Karpas-422 (cell line): Measurements from ENCODE around the gene NPDC1. TPM values are rescaled to one million over a fixed set of nuclear protein-coding genes. Genes with fewer than 3 reads are reported as not detected.

Experiments used
- DNase-seq: peaks from one replicate; pipeline ENCODE4 v3.0.0-alpha.2; 2015
- H2AFZ ChIP-seq: fragments of 200-600 bp; sonication (generic); 2 replicates; pipeline ENCODE4 v1.6.1; 2014; ENCODE audit warnings: antibody characterized with exemption, low read length, mixed read lengths
- H3K27ac ChIP-seq: fragments of 200-600 bp; sonication (generic); 2 replicates; pipeline ENCODE4 v1.5.1; 2014; ENCODE audit warnings: mild to moderate bottlenecking, low read length, moderate library complexity
- H3K27me3 ChIP-seq: fragments of 200-600 bp; sonication (generic); 2 replicates; pipeline ENCODE4 v1.6.1; 2014; ENCODE audit warnings: low read length, mixed read lengths
- H3K36me3 ChIP-seq: fragments of 200-600 bp; sonication (generic); 2 replicates; pipeline ENCODE4 v1.6.1; 2014; ENCODE audit warnings: low read length, mixed read lengths; ENCODE audit not compliant: insufficient read depth
- H3K4me1 ChIP-seq: fragments of 200-600 bp; sonication (generic); 2 replicates; pipeline ENCODE4 v1.6.1; 2014; ENCODE audit warnings: mild to moderate bottlenecking, low read length, mixed read lengths
- H3K4me2 ChIP-seq: fragments of 200-600 bp; sonication (generic); 2 replicates; pipeline ENCODE4 v1.6.1; 2014; ENCODE audit warnings: low read length, low read depth, mild to moderate bottlenecking; ENCODE audit not compliant: poor library complexity, severe bottlenecking
- H3K4me3 ChIP-seq: fragments of 200-600 bp; sonication (generic); 2 replicates; pipeline ENCODE4 v1.5.1; 2014; ENCODE audit warnings: mild to moderate bottlenecking, antibody characterized with exemption, low read length, mixed read lengths
- H3K79me2 ChIP-seq: fragments of 200-600 bp; sonication (generic); 2 replicates; pipeline ENCODE4 v1.6.1; 2014; ENCODE audit warnings: mild to moderate bottlenecking, low read length, mixed read lengths
- H3K9ac ChIP-seq: fragments of 200-600 bp; sonication (generic); 2 replicates; pipeline ENCODE4 v1.6.0; 2014; ENCODE audit warnings: low read length
- H3K9me2 ChIP-seq: fragments of 200-600 bp; sonication (generic), shearing (Covaris generic); replicated peaks from 2 replicates; pipeline ENCODE4 v1.6.0; 2014; ENCODE audit warnings: mild to moderate bottlenecking, low read length, moderate library complexity; ENCODE audit not compliant: insufficient read depth
- H3K9me3 ChIP-seq: fragments of 300-700, 200-600 bp; sonication (generic); 2 replicates; pipeline ENCODE4 v1.6.1; 2014; ENCODE audit warnings: low read length, mixed read lengths
- H4K20me1 ChIP-seq: fragments of 200-600 bp; sonication (generic); 2 replicates; pipeline ENCODE4 v1.6.1; 2014; ENCODE audit warnings: mild to moderate bottlenecking, antibody characterized with exemption, low read length, low read depth; ENCODE audit not compliant: insufficient read depth
- total RNA-seq: library from RNA; depleted of rRNA; stranded (reverse); fragments of >200 nt; shearing (Covaris generic); gene quantifications from 2 replicates; pipeline ENCODE4 v1.2.3, GENCODE V29; 2014; ENCODE audit warnings: low replicate concordance

Gene NPDC1
- total RNA-seq, 1 experiment from 2014 or later, result not detected

DNA sequence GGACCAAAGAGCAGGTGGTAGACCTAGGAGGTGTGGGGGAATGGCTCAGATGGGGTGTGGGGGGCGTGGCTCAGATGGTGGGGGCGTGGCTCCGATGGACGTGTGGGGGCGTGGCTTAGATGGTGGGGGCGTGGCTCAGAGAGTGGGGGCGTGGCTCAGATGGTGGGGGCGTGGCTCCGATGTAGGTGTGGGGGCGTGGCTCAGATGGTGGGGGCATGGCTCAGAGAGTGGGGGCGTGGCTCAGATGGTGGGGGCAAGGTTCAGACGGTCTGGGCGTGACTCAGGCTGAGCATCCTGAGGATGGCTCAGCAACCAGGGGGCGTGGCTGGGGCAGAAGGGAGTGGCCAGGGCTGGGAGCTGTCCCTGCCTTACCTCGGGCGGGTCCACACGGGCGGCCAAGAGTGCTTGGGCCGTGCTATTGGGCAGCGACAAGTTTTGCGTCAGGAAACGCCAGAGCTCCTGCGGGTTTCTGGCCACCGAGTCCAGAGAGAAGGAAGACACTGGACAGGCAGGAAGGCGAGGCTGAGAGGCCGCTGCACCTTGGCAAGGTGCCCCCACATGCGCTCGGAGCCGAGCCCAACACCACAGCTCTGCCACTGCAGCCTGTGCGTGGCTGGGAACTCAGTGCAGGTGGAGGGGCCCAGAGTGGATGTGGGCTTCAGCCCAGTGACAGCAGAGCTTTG is 23.9 kb downstream of the NPDC1 start:
- no peak overlapping the region for H2AFZ ChIP-seq
- no peaks in the 10 kb centered on the region for H3K79me2 ChIP-seq
- H3K36me3 ChIP-seq, result no peaks in the 10 kb centered on the region
- peak; percentile 96 for DNase-seq
- no peak overlapping the region for H3K9ac ChIP-seq
- no peaks in the 10 kb centered on the region for H3K9me3 ChIP-seq
- H3K4me1 ChIP-seq, result peaks cover 14% of the 10 kb centered on the region
- H3K27ac ChIP-seq, result no peak overlapping the region
- H3K4me2 ChIP-seq, result no peak overlapping the region
- H4K20me1 ChIP-seq, result no peaks in the 10 kb centered on the region; the same call in 1 of the 2 replicates
- no peaks in the 10 kb centered on the region for H3K9me2 ChIP-seq
- H3K4me3 ChIP-seq, result no peak overlapping the region
- no peaks in the 10 kb centered on the region for H3K27me3 ChIP-seq

DNA sequence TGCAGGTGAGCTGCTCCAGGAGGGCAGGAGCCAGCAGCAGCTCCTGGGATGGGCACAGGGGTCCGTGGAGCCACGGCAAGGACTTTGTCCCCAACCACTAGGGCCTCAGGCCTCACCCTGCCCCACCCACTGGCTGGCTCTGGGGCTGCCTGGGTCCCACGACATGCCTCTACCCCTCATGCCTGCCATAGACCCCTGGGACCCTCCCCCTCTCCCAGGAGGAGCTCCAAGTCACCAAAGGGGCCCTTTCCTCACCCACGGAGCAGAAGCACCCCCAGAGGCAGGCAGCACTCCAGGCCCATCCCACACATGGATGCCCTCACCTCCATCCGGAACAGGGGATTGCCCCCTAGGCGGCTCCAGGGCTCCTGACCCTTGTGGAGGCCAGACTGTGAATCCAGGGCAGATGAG is 24.4 kb downstream of the NPDC1 start:
- Histone ChIP-seq H4K20me1 (no peaks in the 10 kb centered on the region), H3K27ac (no peak overlapping the region), H3K36me3 (no peaks in the 10 kb centered on the region), H3K9ac (no peak overlapping the region), H3K9me2 (no peaks in the 10 kb centered on the region), H3K9me3 (no peaks in the 10 kb centered on the region), H3K27me3 (no peaks in the 10 kb centered on the region), H3K79me2 (no peaks in the 10 kb centered on the region), H3K4me1 (peaks cover 14% of the 10 kb centered on the region), H2AFZ (no peak overlapping the region), H3K4me2 (no peak overlapping the region), H3K4me3 (no peak overlapping the region)
- DNase-seq, result no peak

DNA sequence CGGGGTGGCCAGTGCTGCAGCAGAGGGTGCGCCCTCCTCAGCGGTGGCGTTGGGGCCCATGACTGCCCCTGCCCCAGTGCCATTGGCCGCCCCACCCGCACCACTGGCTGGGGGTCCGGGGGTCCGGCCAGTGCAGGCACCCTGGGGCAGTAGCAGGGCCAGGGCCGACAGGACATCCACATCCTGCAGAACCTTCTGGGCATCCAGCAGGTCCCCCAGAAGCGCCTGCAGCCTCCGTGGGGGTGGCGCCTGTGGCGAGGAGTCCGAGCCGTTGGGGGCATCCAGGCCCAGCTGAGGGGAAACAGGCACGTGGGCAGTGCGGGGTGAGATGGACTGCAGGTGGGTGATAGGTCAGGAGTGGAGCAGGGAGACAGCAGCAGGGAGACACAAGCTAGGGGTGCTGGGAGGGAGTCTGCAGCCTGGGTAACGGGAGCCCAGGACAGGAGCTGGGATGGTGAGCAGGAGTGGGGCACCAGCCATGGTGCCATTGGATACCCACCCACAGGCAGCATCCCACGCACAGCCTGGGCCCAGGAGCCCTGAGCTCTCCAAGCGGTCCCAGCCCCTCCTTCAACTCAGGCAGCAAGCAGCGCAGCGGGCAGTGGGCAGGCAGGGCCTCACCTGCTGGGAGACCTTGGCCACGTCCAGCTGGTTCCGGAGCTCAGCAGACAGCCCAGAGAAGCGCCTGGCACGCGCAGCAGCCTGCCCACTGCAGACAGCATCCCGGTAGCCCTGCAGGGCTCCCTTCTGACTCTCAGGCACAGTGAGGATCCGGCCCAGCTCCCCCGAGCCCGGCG is 25.0 kb downstream of the NPDC1 start:
- no peak overlapping the region for H3K4me3 ChIP-seq

DNA sequence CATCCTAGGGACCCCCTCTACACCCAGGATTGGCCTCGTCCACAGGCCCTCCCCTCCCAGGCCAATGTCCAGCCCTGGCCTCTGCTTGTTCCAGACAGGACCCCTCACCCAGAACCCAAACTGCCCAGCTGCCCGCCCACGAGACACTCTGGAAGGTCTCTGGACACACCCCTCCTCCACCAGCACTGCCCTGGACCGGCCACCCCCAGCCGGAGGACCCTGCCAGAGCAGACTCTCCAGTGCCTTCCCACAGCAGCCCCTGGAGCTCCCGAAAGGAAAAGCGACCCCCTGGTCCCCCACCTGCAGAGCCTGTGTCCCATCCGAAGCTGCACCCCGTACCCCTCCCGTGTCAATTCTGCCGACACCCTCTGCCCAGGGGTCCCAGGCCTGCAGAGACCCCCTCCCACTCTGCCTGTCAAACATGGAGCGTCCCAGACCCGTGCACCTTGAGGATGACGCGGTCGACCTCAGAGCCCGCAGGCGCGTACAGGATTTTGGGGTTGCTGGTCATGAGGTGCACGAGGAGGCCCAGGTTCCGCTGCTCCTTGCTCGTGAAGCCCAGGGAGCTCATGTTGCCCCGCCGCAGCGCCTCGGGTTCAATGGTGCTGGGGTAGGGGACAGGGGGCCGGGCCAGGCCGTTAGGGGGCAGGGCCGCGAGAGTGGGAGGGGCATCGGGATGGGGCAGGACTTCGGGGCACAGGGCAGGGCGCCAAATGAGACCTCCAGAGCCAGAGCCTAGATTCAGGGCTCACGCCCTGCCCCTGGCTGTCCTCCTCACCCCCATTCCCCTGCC is 25.9 kb downstream of the NPDC1 start:
- Histone ChIP-seq H3K4me1 (peaks cover 1% of the 10 kb centered on the region), H3K9ac (no peak overlapping the region), H3K36me3 (no peaks in the 10 kb centered on the region), H3K79me2 (no peaks in the 10 kb centered on the region), H3K9me2 (no peaks in the 10 kb centered on the region), H3K9me3 (no peaks in the 10 kb centered on the region), H3K27me3 (no peaks in the 10 kb centered on the region), H2AFZ (no peak overlapping the region), H4K20me1 (no peaks in the 10 kb centered on the region), H3K4me2 (no peak overlapping the region), H3K4me3 (no peak overlapping the region), H3K27ac (no peak overlapping the region)
- no peak for DNase-seq

More for the DNA sequence above, 25.0 kb downstream of the NPDC1 start:
- no peaks in the 10 kb centered on the region for H4K20me1 ChIP-seq
- H3K4me2 ChIP-seq, result no peak overlapping the region
- no peaks in the 10 kb centered on the region for H3K27me3 ChIP-seq
- H3K4me1 ChIP-seq, result peaks cover 10% of the 10 kb centered on the region
- no peak for DNase-seq
- no peak overlapping the region for H3K9ac ChIP-seq
- H3K27ac ChIP-seq, result no peak overlapping the region
- H2AFZ ChIP-seq, result no peak overlapping the region
- H3K79me2 ChIP-seq, result no peaks in the 10 kb centered on the region
- no peaks in the 10 kb centered on the region for H3K36me3 ChIP-seq
- no peaks in the 10 kb centered on the region for H3K9me3 ChIP-seq
- no peaks in the 10 kb centered on the region for H3K9me2 ChIP-seq

DNA sequence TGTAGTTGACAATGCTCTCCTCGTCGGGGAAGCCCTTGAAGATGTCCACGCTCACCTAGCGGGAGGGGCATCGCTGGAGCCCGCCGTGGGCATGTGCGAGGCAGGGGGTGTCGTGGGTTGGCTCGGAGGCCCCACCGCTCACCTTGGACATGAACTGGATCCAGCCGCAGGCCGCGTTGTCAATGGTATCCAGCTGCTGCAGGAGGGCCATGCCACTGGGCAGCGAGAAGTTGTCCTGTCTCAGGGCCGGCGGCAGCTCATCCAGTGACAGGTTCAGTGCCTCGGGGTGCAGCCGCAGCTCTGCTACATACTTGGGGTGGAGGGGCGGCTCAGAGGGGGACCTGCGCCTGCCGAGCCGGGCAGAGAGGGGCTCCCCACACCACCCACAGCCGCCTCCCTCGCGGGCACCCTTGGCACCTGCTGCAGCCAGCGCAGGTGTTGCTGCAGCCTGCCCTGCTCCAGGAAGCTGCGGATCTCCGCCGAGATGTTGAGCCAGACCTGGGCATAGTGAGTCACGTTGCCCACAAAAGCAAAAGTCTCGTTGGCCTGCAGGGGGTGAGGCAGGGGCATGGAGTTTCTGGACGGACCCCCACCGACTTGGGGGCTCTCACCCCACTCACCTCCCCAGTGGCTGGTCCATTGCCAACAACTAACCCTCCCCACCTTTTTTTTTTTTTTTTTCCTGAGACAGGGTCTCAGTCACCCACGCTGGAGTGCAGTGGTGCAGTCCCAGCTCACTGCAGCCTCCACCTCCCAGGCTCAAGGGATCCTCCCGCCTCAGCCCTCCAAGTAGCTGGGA is 27.0 kb downstream of the NPDC1 start:
- H3K79me2 ChIP-seq, result no peaks in the 10 kb centered on the region
- H3K36me3 ChIP-seq, result no peaks in the 10 kb centered on the region
- H3K4me3 ChIP-seq, result no peak overlapping the region
- H3K4me2 ChIP-seq, result no peak overlapping the region
- H3K4me1 ChIP-seq, result no peaks in the 10 kb centered on the region
- no peaks in the 10 kb centered on the region for H3K9me2 ChIP-seq
- DNase-seq, result no peak
- no peak overlapping the region for H2AFZ ChIP-seq
- H3K9me3 ChIP-seq, result no peaks in the 10 kb centered on the region
- no peaks in the 10 kb centered on the region for H3K27me3 ChIP-seq
- H4K20me1 ChIP-seq, result no peaks in the 10 kb centered on the region
- H3K27ac ChIP-seq, result no peak overlapping the region
- no peak overlapping the region for H3K9ac ChIP-seq

DNA sequence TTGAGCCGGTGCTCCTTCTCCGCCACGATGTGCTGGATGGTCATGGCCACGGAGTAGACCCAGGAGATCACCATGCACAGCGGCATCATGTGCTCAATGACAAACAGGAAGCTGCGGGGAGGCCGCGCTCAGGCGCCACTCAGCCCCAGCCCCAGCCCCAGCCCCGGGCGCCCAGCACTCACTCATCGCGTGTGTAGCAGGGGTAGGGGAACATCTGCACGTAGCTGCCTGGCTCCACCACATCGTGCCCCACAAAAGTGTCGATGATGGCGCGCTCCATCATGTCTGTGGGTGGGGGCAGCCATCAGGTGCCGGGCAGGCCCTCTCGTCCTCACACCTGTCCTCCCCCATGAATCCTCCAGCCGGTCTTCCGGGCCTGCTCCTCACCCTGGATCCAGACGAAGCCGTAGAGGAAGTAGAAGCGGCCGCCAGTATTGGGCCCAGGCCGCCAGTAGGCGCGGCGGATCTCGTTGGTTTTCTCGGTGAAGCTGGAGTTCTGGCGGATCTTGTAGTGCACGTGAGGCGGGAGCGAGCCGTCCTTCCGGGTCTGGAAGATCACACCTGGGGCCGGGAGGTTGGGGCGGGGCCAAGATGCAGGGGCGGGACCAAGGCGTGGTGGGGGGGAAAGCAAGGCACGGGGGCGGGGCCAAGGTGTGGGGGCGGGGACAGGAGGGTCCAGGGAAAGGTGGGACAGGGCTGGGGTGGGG is 28.0 kb downstream of the NPDC1 start:
- Histone ChIP-seq H3K4me3 (no peak overlapping the region), H3K4me2 (no peak overlapping the region), H4K20me1 (no peaks in the 10 kb centered on the region), H3K9me3 (no peaks in the 10 kb centered on the region), H3K27me3 (no peaks in the 10 kb centered on the region), H3K27ac (no peak overlapping the region), H3K4me1 (no peaks in the 10 kb centered on the region), H3K9ac (no peak overlapping the region), H3K79me2 (no peaks in the 10 kb centered on the region), H3K9me2 (no peaks in the 10 kb centered on the region), H3K36me3 (no peaks in the 10 kb centered on the region), H2AFZ (no peak overlapping the region)
- DNase-seq, result no peak

DNA sequence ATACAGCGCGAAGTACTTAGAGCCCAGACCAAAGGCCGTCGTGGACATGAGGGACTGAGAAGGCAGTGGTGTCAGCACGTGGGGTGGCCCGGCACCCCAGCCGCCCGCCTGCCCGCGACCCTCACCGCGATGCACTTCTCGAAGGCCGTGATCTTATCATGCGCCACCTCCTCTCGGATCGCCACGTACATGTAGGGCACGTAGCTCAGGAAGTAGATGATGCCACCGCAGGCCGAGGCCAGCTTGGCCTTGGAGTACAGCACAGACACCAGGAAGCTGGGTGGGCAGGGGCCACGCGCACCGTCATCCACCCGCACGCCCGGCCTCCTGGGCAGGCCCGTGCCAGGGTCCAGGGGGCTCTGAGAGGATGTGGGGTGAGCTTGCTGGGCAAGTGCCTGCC is 28.9 kb downstream of the NPDC1 start:
- no peak overlapping the region for H3K4me2 ChIP-seq
- no peaks in the 10 kb centered on the region for H3K36me3 ChIP-seq

More for the DNA sequence above, 28.9 kb downstream of the NPDC1 start:
- H3K4me1 ChIP-seq, result no peaks in the 10 kb centered on the region
- H3K9me3 ChIP-seq, result no peaks in the 10 kb centered on the region
- no peak for DNase-seq
- H4K20me1 ChIP-seq, result no peaks in the 10 kb centered on the region
- H3K9me2 ChIP-seq, result no peaks in the 10 kb centered on the region
- H3K9ac ChIP-seq, result no peak overlapping the region
- H3K27ac ChIP-seq, result no peak overlapping the region
- no peak overlapping the region for H3K4me3 ChIP-seq
- H3K27me3 ChIP-seq, result no peaks in the 10 kb centered on the region
- no peaks in the 10 kb centered on the region for H3K79me2 ChIP-seq
- H2AFZ ChIP-seq, result no peak overlapping the region
